Choroid plexus epithelial cell (primary cell): ENCODE data around the gene IVL.

Experiments
- DNase-seq: peaks from one replicate; pipeline ENCODE4 v3.0.0-alpha.2; 2010; ENCODE audit warnings: low read depth
- H3K4me3 ChIP-seq: 2 replicates; pipeline ENCODE4 v1.5.1; 2011; ENCODE audit warnings: low read depth, mild to moderate bottlenecking, control low read depth, low read length, moderate library complexity
- TF ChIP-seq, protein P1 (sequence below): conservative IDR thresholded peaks from 2 replicates; pipeline ENCODE4 v1.5.1; 2011; ENCODE audit warnings: low read depth, mild to moderate bottlenecking, control low read depth, inconsistent platforms, low read length, moderate library complexity

The IVL gene

DNA sequence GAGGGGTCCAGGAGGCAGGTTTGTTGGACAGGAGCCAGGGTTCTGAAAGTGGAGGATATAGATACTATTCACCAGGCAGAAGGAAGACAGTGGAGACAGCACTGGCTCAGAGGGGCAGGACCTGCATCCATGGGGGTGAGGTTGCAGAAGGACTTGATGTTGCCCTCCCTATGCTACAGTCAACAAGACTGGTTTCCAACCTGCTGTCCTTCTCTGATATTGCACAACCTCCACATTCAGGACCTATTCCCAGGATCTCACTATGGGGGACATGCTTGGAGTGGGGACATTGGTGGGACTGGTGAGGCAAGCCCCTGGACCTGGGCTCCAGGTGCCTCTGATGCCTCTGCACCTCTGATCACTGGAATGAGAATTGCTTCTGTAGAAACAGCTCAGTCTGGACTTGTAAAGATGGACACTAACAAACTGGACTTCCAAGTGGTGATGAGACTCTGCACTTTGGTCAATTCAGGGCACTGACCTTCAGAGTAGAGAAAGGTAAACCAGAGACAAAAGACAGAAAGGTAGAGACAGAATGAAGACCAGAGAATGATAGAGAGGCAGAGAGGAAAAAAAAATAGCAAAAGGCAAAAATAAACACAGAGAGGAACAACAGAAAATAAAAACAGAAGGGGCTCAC is 28.7 kb upstream of the IVL start:
- no peak for DNase-seq
- H3K4me3 ChIP-seq, result no peak overlapping the region
- TF ChIP-seq, protein P1, sequence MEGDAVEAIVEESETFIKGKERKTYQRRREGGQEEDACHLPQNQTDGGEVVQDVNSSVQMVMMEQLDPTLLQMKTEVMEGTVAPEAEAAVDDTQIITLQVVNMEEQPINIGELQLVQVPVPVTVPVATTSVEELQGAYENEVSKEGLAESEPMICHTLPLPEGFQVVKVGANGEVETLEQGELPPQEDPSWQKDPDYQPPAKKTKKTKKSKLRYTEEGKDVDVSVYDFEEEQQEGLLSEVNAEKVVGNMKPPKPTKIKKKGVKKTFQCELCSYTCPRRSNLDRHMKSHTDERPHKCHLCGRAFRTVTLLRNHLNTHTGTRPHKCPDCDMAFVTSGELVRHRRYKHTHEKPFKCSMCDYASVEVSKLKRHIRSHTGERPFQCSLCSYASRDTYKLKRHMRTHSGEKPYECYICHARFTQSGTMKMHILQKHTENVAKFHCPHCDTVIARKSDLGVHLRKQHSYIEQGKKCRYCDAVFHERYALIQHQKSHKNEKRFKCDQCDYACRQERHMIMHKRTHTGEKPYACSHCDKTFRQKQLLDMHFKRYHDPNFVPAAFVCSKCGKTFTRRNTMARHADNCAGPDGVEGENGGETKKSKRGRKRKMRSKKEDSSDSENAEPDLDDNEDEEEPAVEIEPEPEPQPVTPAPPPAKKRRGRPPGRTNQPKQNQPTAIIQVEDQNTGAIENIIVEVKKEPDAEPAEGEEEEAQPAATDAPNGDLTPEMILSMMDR, result no peak

DNA sequence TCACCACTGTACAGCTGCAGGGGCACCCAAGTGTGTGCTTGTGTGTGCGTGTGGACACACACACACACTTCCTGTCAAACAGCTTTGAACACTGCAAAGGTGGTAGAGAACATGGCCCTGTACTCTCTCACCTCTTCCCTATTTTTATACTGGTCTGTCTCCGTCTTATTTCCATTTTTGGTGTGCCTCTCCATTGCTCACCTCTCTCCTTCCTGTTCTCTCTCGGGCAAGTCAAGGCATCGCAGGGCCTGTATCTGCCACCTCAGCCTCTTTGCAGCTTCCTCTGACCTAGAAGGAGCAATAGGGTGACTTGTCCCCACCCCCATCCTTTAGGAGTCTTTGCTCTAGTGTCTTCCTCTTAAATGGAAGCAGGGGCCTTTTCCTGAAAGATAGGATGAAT is 28.0 kb upstream of the IVL start:
- no peak for DNase-seq
- no peak overlapping the region for H3K4me3 ChIP-seq
- TF ChIP-seq, protein P1, result no peak

DNA sequence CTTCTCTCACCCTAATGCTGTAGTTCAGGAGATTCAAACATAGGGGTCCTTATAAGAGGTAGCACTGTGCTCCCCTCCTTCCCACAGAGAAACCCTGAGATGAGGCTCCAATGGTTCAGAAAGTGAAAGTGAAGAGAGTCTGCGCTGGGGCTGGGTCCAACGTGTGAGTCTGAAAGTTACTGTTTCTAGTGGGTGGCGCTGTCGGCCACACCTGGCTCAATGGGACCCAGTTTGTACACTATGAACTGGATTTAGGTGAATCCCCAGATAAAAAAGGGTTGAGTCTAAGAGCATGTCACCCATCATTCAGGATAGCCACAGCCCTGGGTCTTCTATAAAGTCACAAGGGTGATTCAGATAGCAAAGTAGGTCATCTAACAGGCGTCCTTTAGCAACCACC is 27.4 kb upstream of the IVL start:
- TF ChIP-seq, protein P1, result no peak
- H3K4me3 ChIP-seq, result no peak overlapping the region
- DNase-seq, result no peak

DNA sequence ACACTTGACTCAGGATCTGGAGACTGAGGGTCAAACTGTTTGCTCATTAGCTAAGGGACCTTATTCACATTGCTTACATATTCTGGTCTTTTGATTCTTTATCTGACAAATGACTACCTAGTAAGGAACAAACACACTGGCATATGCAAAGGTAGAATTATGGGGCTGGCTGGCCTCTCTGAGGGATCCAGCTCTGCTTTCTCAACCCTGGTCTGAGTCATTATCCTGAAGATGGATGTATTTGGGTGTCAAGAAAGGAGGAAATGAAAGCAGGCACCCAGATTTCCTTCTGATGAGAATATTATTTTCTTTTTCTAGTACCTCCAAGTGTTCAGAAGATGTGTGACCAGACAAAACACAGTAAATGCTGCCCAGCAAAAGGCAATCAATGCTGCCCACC is 24.3 kb upstream of the IVL start:
- H3K4me3 ChIP-seq, result no peak overlapping the region
- TF ChIP-seq, protein P1, result no peak
- DNase-seq, result no peak

DNA sequence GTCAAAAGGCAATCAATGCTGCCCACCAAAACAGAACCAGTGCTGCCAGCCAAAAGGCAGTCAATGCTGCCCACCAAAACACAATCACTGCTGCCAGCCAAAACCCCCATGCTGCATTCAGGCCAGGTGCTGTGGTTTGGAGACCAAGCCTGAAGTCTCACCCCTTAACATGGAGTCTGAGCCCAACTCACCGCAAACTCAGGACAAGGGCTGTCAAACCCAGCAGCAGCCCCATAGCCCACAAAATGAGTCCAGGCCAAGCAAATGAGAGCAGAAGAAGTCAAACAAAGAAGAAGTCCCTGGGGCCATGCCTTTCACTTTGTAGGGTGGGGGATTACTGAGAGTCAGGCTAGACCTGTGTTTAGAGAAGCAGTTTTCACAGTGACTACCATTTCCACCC is 23.8 kb upstream of the IVL start:
- TF ChIP-seq, protein P1, result no peak
- no peak for DNase-seq
- no peak overlapping the region for H3K4me3 ChIP-seq

DNA sequence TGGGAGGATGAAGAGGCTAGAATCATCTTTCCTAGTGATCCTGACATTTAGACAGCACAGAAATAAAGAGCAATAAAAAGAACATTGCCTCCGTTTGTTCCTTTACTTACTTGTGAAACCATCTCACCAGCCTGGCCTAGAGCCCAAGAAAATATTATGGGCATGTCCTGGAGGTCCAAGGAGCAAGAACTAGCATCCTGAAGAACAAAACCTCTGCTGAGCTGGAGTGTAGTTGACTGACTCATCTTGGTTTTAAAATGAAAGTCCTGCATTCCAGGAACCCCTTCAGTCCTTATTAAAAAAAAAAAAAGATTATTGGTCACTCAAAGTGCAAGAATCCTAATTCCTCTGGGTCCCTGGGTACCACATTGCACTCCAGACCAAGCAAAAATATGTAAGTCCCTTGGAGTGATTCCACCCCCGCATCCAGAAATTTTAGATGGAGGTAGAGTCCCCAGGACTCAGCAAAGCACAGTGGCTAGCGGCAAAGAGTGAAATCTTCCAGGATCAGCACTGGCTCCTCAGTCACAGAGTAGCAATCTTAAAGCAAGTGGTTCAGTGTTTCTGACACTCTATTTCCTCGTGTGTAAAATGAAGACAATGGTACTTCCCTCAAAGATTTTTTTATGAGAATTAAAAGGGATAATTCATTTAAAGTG is 23.3 kb upstream of the IVL start:
- TF ChIP-seq, protein P1, result no peak

DNA sequence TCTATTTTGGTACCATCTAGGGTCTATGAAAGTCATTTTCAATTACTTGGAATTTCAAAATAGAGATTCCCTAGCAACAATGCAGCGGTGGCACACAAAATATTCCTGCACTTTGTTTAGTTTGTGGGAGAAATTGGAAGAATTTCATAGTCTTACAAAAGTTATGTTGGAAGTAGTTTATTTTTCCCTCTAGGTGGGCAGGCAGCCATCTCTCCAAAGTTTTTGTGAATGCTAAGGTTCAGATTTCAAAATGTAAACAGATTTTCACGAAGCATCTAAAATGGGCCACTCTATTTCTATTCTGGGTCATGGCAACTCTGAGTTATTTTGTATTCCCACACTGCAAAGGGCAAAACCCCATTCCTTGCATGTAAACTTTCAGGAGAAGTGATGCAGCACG is 22.3 kb upstream of the IVL start:
- TF ChIP-seq, protein P1, result no peak
- DNase-seq, result no peak

More for the DNA sequence above, 23.3 kb upstream of the IVL start:
- H3K4me3 ChIP-seq, result no peak overlapping the region
- DNase-seq, result no peak

More for the DNA sequence above, 22.3 kb upstream of the IVL start:
- H3K4me3 ChIP-seq, result no peak overlapping the region
